GM12872 (cell line): Measurements from ENCODE around the gene PRDM12.
A peak's percentile ranks its signal among the peaks of the same experiment; 100 is the strongest.

ENCODE experiments used
- TF ChIP-seq, protein P1 (sequence below): IDR thresholded peaks from 3 replicates; pipeline ENCODE4 v1.5.1; 2011; ENCODE audit warnings: low read depth, mild to moderate bottlenecking, low read length, moderate library complexity; ENCODE audit not compliant: insufficient read depth

Gene PRDM12

DNA sequence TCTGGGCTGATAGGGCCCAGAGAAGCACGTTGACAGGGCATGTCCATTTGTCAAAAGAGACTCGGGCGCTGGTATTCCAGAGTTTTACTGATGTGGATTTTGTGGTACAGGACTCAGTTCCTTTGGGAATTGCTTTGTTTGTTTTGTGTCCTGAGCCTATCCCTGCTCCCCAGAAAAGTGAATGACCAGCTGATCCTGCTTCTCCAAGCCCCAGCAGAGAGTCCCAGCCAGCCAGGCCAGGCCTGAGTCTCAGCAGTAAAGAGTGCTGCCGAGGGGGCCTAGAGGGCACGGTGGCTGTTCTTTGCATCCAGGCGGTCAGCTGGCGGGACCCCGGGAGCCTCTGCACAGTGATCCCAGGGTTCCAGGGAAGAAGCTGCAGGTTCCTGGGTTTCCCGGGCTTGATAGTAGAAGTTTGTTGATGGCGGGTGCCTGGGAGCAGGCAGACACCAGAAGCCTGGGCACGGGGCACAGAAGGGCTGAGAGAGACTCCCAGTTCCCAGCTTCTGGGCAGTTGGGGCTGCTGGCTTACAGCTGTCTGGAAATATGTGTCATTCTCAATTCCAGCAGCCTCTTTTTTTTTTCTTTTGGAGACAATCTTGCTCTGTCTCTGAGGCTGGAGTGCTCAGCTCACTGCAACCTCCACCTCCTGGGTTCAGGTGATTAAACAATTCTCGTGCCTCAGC is 8.7 kb downstream of the PRDM12 start:
- TF ChIP-seq, protein P1, sequence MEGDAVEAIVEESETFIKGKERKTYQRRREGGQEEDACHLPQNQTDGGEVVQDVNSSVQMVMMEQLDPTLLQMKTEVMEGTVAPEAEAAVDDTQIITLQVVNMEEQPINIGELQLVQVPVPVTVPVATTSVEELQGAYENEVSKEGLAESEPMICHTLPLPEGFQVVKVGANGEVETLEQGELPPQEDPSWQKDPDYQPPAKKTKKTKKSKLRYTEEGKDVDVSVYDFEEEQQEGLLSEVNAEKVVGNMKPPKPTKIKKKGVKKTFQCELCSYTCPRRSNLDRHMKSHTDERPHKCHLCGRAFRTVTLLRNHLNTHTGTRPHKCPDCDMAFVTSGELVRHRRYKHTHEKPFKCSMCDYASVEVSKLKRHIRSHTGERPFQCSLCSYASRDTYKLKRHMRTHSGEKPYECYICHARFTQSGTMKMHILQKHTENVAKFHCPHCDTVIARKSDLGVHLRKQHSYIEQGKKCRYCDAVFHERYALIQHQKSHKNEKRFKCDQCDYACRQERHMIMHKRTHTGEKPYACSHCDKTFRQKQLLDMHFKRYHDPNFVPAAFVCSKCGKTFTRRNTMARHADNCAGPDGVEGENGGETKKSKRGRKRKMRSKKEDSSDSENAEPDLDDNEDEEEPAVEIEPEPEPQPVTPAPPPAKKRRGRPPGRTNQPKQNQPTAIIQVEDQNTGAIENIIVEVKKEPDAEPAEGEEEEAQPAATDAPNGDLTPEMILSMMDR, result no peak

DNA sequence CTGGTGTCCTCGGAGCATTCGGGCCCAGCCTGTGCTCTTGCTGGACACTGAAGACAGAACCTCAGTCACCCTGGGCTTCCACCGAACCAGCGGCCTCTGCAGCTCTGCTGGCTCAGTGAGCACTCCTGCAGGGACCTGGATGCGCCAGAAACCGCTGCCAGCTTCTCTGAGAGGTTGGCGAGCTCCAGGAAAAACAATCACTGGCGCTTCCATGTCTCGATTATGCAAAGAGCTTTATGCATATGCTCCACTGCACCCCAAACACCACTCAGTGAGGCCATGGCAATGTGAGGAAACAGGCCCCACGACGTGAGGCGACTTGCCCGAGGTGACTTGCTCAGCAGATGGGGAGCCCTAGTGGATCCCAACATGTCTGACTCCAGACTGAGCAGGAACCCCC is 11.0 kb downstream of the PRDM12 start:
- TF ChIP-seq, protein P1, result no peak

DNA sequence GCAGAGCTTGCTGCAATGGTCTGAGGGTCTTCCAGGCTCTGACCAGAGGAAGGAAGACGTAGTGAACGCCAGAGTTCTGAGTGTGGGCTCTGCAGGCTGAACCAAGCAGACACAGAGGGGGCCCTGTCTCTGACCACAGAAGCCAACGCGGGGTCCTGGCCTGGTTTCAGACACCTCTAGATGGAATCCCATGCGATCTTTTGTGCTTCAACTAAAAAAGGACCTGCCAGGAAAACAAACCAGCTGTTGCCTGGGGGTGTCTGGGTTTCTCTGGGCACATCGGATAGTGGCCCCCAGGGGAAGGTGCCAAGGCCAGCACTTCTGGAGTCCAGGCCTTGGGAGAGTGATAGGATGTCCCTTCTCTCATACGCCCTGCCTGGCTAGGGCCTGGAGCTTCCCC is 12.9 kb downstream of the PRDM12 start:
- TF ChIP-seq, protein P1, result no peak

DNA sequence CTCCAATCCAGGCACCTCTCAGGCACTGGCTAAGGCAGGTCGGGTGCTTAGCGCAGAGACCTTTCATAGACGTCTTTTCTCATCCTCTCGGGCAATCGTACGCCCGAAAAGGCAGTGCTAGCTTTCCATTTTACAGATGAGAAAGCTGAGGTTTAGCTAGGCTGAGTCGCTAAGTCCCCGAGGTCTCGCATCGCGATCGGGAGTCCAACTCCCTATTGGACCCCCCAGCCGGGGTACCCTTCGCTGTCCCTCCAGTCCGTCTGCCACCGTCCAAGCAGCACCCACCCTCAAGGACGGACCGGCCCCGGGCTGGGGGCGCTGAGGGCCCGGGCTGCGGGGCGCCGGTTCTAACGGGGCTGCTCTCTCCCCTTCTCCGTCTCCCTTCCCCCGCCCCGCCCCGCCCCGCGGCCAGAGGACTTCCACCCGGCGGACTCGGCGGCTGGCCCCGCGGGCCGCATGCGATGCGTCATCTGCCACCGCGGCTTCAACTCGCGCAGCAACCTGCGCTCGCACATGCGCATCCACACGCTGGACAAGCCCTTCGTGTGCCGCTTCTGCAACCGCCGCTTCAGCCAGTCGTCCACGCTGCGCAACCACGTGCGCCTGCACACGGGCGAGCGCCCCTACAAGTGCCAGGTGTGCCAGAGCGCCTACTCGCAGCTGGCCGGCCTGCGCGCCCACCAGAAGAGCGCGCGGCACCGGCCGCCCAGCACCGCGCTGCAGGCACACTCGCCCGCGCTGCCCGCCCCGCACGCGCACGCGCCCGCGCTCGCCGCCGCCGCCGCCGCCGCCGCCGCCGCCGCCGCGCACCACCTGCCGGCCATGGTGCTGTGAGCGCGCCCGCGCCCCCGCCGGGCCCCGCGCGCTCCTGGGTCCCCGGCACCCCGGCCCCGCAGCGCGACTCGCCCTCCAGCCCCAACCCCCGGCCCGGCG is 16.7 kb downstream of the PRDM12 start:
- TF ChIP-seq, protein P1, result no peak

DNA sequence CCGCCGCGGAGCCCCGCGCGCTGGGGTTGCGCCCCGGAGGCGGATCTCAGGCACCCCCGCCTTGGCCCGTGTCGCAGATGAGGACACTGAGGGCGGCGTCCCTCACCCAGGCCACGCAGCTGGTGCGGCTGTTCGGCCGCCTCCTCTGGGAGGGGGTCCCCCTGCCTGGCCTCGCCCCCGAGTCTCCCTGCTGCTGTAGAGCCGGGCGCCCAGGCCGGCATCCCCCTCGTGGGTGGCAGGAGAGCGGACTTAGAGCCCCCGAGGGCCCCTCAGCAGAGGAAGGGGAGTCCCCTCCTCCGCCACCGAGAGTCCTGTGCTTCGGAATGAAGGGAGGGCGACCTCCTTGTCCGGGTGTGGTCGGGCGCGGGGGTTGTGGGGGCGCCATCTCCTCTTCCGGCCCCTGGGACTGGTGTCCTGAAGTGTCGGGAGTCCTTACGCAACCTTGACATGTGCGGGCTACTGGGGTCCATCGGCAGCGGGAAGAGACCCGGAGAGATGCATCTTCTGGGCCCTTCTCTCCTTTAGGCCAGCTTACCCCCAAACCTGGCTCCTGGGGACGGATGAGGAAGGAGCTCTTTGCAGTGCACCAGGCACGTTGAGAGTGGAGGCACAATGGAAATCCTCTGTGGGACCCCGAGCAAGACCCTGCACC is 17.5 kb downstream of the PRDM12 start:
- TF ChIP-seq, protein P1, result no peak

DNA sequence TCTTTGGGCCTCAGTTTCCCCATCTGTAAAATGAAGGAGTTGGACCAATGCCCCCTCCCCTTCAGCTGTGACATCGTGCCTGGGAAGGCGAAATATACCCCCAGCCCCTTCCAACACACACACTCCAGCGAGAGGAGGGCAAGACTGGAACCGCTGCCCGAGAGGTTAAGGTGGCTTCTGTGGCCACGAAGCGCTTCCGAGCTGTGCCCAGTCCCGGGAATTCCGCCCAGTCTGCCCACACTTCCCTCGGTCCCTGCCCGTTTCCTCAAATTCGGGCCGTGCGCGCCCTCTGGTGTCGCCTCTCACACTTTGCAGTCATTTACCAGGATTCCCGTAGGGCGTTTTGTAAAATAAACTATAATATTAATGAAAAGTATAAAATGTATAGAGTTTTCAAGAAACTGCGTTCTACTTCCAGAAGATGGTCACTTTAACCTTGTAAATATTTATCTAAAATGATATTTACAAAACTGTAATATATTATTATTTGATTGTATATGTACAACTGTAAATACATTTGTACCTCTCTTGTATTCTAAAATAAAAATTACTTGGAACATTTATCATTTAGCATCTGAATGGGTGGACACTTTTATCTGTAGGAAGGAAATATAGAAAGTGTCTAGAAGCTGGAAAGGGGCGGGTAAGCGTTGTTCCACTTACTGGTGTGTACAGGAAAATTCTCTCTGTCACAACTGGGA is 18.2 kb downstream of the PRDM12 start:
- TF ChIP-seq, protein P1, result peak; percentile 65

DNA sequence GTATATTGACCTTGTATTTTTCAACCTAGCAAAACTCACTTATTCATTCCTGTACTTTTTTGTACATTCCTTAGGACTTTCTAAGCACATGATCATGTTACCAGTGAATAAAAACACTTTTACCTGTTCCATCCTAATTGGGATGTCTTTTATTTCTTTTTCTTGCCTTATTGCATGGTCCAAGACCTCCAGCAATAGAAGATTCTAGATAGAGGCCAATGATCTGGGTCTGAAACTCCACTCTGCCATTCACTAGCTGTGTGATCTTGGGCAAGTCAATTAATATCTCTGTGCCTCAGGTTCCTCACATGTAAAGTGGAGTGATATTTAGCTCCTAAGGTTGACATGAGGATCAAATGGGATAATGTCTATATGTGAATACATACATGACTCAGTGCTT is 20.7 kb downstream of the PRDM12 start:
- TF ChIP-seq, protein P1, result no peak
